Hepatocyte (in vitro differentiated cells): ENCODE data around the gene MXI1. TPM values are rescaled to one million over a fixed set of nuclear protein-coding genes. Genes with fewer than 3 reads are reported as not detected.

Experiments used
- DNase-seq: peaks from one replicate; pipeline ENCODE4 v3.0.0-alpha.2; 2016; ENCODE audit warnings: low spot score
- H2AFZ ChIP-seq: fragments of 200-600 bp; sonication (generic); 2 replicates; pipeline ENCODE4 v1.6.0; 2016; ENCODE audit warnings: antibody characterized with exemption, mild to moderate bottlenecking
- H3K27ac ChIP-seq: fragments of 200-600 bp; sonication (generic); 2 replicates; pipeline ENCODE4 v1.5.1; 2016; ENCODE audit warnings: mild to moderate bottlenecking
- H3K27me3 ChIP-seq: fragments of 200-600 bp; sonication (generic); 2 replicates; pipeline ENCODE4 v1.6.1; 2016
- H3K36me3 ChIP-seq: fragments of 200-600 bp; sonication (generic); replicated peaks from 2 replicates; pipeline ENCODE4 v1.5.1; 2016; ENCODE audit warnings: low read depth; ENCODE audit not compliant: insufficient read depth
- H3K4me1 ChIP-seq: fragments of 200-600 bp; sonication (generic); 2 replicates; pipeline ENCODE4 v1.5.1; 2016; ENCODE audit warnings: mild to moderate bottlenecking, moderate library complexity; ENCODE audit not compliant: insufficient read depth
- H3K4me2 ChIP-seq: fragments of 200-600 bp; sonication (generic); 2 replicates; pipeline ENCODE4 v1.6.0; 2016
- H3K4me3 ChIP-seq: fragments of 200-600 bp; sonication (generic); 2 replicates; pipeline ENCODE4 v1.5.1; 2016; ENCODE audit warnings: mild to moderate bottlenecking
- H3K79me2 ChIP-seq: fragments of 200-600 bp; sonication (generic); 2 replicates; pipeline ENCODE4 v1.6.0; 2017; ENCODE audit warnings: mild to moderate bottlenecking
- H3K9me2 ChIP-seq: fragments of 200-600 bp; sonication (generic); replicated peaks from 2 replicates; pipeline ENCODE4 v1.6.0; 2017; ENCODE audit warnings: mild to moderate bottlenecking; ENCODE audit not compliant: insufficient read depth
- H3K9me3 ChIP-seq: fragments of 200-600 bp; sonication (generic); 2 replicates; pipeline ENCODE4 v1.5.1; 2016; ENCODE audit warnings: low read depth, mild to moderate bottlenecking
- H4K20me1 ChIP-seq: fragments of 200-600 bp; sonication (generic); 2 replicates; pipeline ENCODE4 v1.6.0; 2016; ENCODE audit warnings: mild to moderate bottlenecking; ENCODE audit not compliant: insufficient read depth, poor library complexity, severe bottlenecking
- EZH2 ChIP-seq: fragments of 200-600 bp; sonication (generic); IDR thresholded peaks from 2 replicates; pipeline ENCODE4 v1.6.1; 2016; ENCODE audit warnings: antibody characterized with exemption, mild to moderate bottlenecking, borderline replicate concordance
- EZH2phosphoT487 ChIP-seq: fragments of 200-600 bp; sonication (generic); IDR thresholded peaks from one replicate; pipeline ENCODE4 v1.6.1; 2018; ENCODE audit warnings: antibody characterized with exemption, mild to moderate bottlenecking, low read depth, moderate library complexity; ENCODE audit not compliant: unreplicated experiment, severe bottlenecking
- WGBS: methylation state at CpG from one replicate; pipeline ENCODE4 v1.1.6; 2016; ENCODE audit warnings: low lambda C conversion rate; ENCODE audit errors: missing lambda C conversion rate; 5-methylcytosine and 5-hydroxymethylcytosine counted together
- polyA plus RNA-seq: library from polyadenylated mRNA; unstranded; fragments of >200 nt; fragmentation: Nextera tagmentation; extraction: Ambion mirVana; gene quantifications from 2 replicates; pipeline ENCODE4 v1.2.1, GENCODE V29; 2016
- total RNA-seq: library from RNA; depleted of rRNA; stranded (reverse); fragments of >200 nt; gene quantifications from 2 replicates; pipeline ENCODE4 v1.2.3, GENCODE V29; 2014
- TF ChIP-seq, protein P1 (sequence below): fragments of 200-600 bp; sonication (generic); IDR thresholded peaks from 2 replicates; pipeline ENCODE4 v1.5.1; 2016; ENCODE audit warnings: antibody characterized with exemption, mild to moderate bottlenecking; ENCODE audit not compliant: poor library complexity

Gene MXI1
- total and polyA plus RNA-seq, 2 experiments from 2014 or later, result 14.2 to 14.8 TPM

DNA sequence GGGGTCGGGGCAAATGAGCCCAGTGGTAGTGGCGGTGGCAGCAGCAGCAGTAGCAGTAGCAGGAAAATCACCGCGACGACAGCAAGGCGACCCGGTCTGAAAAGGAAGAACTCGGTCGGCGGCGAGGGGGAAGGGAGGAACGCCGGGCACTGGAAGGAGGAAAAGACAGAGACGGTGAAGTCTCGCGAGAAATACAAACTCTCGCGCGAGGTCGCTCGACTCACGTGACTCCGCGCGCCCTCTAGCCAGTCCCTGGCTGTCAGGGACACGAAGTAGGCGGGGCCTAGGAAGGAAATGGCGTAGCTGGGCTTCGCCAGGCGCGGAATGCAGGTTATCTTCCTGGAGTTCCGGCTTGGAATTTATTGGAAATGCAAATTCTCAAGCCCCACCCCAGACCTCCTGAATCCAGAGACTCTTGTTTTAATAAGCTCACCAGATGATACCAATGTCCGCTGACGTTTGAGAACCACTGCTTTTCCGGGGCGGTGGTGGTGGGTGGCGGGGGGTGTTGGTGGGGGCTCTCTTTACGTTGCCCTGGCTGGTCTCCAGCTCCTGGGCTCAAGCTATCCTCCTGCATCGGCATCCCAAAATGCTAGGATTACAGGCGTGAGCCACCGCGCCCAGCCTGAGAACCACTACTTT lies 97.5 kb downstream of the MXI1 start, which contains the start of gene SMNDC1:
Gene SMNDC1 (minus strand): TSS at position 141 of the 642 bp plus-strand sequence. CDS start 1,333 bp downstream, outside the sequence.
- Histone ChIP-seq H3K4me1 (peaks cover 8% of the 10 kb centered on the region), H3K27ac (peak within 1 kb of the TSS; percentile 94), H3K4me2 (peak within 1 kb of the TSS; percentile 82), H3K9me2 (no peaks in the 10 kb centered on the region), H2AFZ (peak within 1 kb of the TSS; percentile 70), H3K4me3 (peak within 1 kb of the TSS; percentile 93), H3K36me3 (no peaks in the 10 kb centered on the region), H3K79me2 (peaks cover 46% of the 10 kb centered on the region), H4K20me1 (peaks cover 30% of the 10 kb centered on the region), H3K9me3 (no peaks in the 10 kb centered on the region), H3K27me3 (no peaks in the 10 kb centered on the region)
- WGBS, result 2% methylated on average over 33 of the region's 42 CpGs
- DNase-seq, result peak; percentile 99
- TF ChIP-seq EZH2phosphoT487 (no peak), EZH2 (no peak)
- TF ChIP-seq, protein P1, sequence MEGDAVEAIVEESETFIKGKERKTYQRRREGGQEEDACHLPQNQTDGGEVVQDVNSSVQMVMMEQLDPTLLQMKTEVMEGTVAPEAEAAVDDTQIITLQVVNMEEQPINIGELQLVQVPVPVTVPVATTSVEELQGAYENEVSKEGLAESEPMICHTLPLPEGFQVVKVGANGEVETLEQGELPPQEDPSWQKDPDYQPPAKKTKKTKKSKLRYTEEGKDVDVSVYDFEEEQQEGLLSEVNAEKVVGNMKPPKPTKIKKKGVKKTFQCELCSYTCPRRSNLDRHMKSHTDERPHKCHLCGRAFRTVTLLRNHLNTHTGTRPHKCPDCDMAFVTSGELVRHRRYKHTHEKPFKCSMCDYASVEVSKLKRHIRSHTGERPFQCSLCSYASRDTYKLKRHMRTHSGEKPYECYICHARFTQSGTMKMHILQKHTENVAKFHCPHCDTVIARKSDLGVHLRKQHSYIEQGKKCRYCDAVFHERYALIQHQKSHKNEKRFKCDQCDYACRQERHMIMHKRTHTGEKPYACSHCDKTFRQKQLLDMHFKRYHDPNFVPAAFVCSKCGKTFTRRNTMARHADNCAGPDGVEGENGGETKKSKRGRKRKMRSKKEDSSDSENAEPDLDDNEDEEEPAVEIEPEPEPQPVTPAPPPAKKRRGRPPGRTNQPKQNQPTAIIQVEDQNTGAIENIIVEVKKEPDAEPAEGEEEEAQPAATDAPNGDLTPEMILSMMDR, result no peak

DNA sequence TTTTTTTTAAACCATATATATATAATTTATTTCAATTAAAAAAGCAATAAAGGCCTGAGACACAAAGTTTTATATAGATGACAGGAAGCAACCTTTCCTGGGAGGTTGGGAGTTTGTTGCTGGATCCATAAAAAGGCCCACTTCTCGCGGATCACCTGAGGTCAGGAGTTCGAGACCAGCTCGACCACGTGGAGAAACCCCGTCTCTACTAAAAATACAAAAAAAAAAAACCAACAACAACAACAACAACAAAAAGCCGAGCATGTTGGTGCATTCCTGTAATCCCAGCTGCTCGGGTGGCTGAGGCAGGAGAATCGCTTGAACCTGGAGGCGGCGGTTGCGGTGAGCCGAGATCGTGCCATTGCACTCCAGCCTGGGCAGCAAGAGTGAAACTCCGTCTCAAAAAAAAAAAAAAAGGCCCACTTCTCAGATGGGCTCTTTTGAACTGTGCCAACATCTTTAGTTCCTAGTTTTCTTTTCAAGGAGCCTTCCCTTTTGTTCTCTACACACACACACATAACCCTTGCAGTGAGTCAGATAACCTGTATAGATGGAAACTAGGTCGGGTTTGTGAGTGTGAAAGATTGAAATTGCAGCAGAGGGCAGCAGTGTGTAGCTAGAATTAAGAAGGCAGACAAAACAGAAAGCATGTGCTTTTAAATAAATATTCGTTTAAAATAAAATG lies 98.5 kb downstream of the MXI1 start:
- peaks cover 21% of the 10 kb centered on the region for H4K20me1 ChIP-seq
- no peaks in the 10 kb centered on the region for H3K27me3 ChIP-seq
- H3K27ac ChIP-seq, result peak overlapping the region; percentile 91
- no peaks in the 10 kb centered on the region for H3K9me2 ChIP-seq
- no peaks in the 10 kb centered on the region for H3K9me3 ChIP-seq
- no peak overlapping the region for H3K4me3 ChIP-seq
- H3K36me3 ChIP-seq, result no peaks in the 10 kb centered on the region
- H3K79me2 ChIP-seq, result peaks cover 36% of the 10 kb centered on the region
- TF ChIP-seq EZH2 (no peak), EZH2phosphoT487 (no peak)
- TF ChIP-seq, protein P1, result peak; percentile 69
- peak overlapping the region; percentile 70 for H2AFZ ChIP-seq
- peaks cover 8% of the 10 kb centered on the region for H3K4me1 ChIP-seq
- WGBS, result 70% methylated on average over 17 of the region's 17 CpGs
- peak; percentile 85 for DNase-seq
- peak overlapping the region; percentile 76 for H3K4me2 ChIP-seq

DNA sequence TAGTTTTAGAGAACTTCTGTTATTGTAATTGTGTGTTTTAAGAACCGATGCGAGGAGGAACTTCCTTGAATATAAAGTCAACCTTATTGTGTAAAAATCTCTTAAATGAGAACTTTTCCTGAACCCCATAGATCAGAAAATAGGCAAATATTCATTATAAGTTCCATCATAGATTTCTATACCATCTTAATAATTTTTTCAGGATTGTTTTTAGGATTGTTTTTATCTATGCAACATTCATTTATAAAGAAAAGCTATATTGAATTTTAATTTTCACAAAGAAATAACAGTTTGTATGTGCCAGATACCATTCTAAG lies 99.0 kb downstream of the MXI1 start:
- no peaks in the 10 kb centered on the region for H3K27me3 ChIP-seq
- no peaks in the 10 kb centered on the region for H3K9me3 ChIP-seq
- TF ChIP-seq, protein P1, result no peak
- TF ChIP-seq EZH2phosphoT487 (no peak), EZH2 (no peak)
- no peaks in the 10 kb centered on the region for H3K36me3 ChIP-seq
- peaks cover 8% of the 10 kb centered on the region for H3K4me1 ChIP-seq
- 42% methylated on average over 2 of the region's 2 CpGs for WGBS
- H2AFZ ChIP-seq, result no peak overlapping the region
- H3K4me2 ChIP-seq, result peak overlapping the region; percentile 48
- no peak overlapping the region for H3K4me3 ChIP-seq
- DNase-seq, result no peak
- H3K79me2 ChIP-seq, result peaks cover 31% of the 10 kb centered on the region
- no peaks in the 10 kb centered on the region for H3K9me2 ChIP-seq
- H4K20me1 ChIP-seq, result peaks cover 16% of the 10 kb centered on the region
- H3K27ac ChIP-seq, result no peak overlapping the region
